ENCODE measurements around the gene MAN1A1.
"Not testable (repeated sequence)": the region's sequence is repeated elsewhere in the genome, so short reads cannot be mapped to it uniquely, and the experiment has no call there.

Gene MAN1A1

DNA sequence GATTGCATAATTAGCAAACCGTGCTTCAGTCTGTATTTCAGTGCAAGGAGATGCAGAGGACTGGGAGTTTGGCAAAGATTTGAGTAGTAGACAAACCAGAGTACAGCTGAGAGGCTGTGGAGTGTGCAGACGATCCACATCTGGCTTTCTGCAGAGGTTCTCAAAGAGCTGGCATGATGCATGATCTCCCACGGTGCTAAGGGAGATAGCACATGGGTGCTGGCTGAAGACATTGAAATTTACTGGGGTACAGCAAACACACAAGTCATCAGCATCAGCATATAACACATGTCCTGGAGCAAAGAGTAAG lies 192.1 kb downstream of the MAN1A1 start:
- Mint-ChIP-seq H3K27ac (no peak overlapping the region), H3K4me1 (no peaks in the 10 kb centered on the region), H3K4me3 (no peak overlapping the region), H3K9me3 (no peaks in the 10 kb centered on the region), H3K27me3 (peaks cover 18% of the 10 kb centered on the region), H3K36me3 (ENCODE audit: low read depth) (no peaks in the 10 kb centered on the region)
- ATAC-seq (no peak), DNase-seq (no peak)

DNA sequence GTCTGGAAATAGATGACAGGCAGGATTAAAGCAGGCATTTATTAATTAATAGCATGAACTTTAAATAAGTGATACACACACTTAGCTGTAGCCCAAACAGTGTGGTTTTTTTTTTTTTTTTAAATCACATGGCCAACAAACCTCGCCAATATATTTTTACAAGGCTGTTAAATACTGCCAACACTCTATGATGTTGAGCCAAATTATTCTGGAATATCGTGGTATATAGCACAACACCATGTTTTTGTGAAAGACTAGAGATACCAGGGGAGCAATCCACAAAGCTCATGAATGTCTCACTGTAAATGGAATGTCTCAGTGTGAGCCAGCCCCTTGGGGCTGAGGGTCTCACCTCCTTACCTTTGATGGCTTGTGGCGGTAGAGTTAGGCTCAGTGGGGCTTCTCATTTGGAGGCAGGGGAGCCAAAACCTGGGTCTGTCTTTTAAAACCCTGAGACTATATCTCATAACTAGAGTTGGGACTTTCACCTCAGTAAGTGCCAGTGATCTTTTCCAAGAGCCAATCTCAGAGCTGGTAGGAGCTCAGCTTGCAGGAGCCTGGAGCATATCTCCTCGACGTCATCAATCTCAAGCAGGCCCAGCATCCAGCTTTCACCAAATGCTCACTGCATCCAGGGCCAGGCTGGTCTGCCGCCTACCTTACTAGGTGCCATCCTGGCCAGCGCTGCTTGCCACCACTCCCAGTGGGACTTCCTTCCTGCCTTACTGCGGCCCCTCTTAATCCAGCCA lies 192.6 kb downstream of the MAN1A1 start:
- Mint-ChIP-seq H3K27me3 (peaks cover 15% of the 10 kb centered on the region), H3K9me3 (no peaks in the 10 kb centered on the region), H3K4me3 (no peak overlapping the region), H3K27ac (no peak overlapping the region), H3K36me3 (ENCODE audit: low read depth) (no peaks in the 10 kb centered on the region), H3K4me1 (no peaks in the 10 kb centered on the region)
- ATAC-seq, result no peak
- no peak for DNase-seq

DNA sequence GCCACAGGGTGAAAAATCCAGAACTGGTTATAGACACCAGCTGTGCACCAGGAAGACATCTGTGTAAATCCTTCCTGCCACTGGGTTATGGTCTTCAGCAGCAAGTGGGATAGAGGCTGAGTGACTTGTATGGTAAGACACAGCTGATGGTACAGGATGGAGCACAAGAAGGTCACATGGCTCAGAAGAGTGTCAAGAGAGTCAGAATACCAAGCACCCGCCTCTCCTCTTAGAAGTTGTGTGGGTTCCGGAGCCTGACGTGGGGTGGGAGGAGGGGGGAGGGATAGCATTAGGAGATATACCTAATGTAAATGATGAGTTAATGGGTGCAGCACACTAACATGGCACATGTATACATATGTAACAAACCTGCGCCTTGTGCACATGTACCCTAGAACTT lies 193.5 kb downstream of the MAN1A1 start:
- peak; percentile 37 for ATAC-seq
- H3K9me3 Mint-ChIP-seq; H3K4me3 Mint-ChIP-seq; DNase-seq; H3K36me3 Mint-ChIP-seq (ENCODE audit: low read depth); H3K4me1 Mint-ChIP-seq; H3K27ac Mint-ChIP-seq: not testable (repeated sequence)
- peaks cover 14% of the 10 kb centered on the region for H3K27me3 Mint-ChIP-seq

DNA sequence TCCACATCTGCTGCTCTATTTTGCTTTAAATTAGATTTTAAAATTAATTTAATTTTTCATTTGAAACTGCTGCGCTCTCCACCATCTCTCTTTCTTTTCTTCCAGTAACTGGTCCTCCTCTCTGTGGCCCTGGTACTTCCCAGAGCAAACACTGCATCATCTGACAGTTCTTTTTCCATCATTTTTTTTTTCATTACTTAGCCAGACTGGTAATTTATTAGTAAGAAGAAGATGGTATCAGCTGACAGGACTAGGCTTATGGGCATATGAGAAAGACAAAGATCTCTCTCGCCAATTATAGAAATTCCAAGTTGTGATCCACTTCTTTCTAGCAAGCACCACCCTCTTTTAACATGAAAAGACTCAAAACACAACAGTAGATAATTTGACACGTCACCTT lies 197.4 kb downstream of the MAN1A1 start:
- Mint-ChIP-seq H3K27me3 (peaks cover 13% of the 10 kb centered on the region), H3K27ac (no peak overlapping the region), H3K4me3 (no peak overlapping the region), H3K9me3 (no peaks in the 10 kb centered on the region), H3K4me1 (peaks cover 29% of the 10 kb centered on the region), H3K36me3 (ENCODE audit: low read depth) (no peaks in the 10 kb centered on the region)
- no peak for DNase-seq
- no peak for ATAC-seq

DNA sequence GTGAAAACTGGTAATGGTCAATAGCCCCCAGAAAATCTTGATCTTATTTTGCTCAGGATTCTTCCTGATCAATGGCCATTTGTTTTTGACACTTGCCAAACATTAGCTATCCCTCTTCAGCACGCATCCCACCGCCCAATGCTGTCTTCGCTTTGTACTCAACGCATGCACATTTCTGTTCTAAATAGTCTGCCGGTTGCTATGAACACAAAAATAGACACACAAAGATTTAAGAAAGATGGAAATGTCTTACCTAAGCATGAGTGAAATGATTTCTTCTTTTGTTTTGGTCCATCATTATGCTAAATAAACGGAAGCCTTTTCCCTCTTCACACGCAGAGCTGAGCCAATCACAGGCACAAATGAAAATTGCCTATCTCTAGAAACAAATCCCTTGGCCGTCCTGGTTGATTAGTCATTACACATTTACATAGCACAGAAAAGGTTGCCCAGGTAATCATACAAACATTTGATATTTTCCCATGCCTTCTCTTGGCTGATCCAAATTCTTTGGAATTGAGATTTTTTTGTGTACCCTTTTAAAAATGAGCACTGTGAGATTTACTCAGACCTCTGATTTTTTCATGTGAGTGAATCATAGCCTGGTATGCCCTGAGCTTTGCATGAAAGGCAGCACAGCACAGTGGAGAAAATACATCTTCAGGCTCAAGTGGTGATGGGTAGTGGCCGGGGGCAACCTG lies 200.6 kb downstream of the MAN1A1 start:
- H3K27ac Mint-ChIP-seq, result no peak overlapping the region
- ATAC-seq, result no peak
- no peaks in the 10 kb centered on the region for H3K9me3 Mint-ChIP-seq
- no peak overlapping the region for H3K4me3 Mint-ChIP-seq
- peaks cover 48% of the 10 kb centered on the region for H3K4me1 Mint-ChIP-seq
- H3K27me3 Mint-ChIP-seq, result peaks cover 9% of the 10 kb centered on the region
- no peak for DNase-seq
- no peaks in the 10 kb centered on the region for H3K36me3 Mint-ChIP-seq (ENCODE audit: low read depth)

DNA sequence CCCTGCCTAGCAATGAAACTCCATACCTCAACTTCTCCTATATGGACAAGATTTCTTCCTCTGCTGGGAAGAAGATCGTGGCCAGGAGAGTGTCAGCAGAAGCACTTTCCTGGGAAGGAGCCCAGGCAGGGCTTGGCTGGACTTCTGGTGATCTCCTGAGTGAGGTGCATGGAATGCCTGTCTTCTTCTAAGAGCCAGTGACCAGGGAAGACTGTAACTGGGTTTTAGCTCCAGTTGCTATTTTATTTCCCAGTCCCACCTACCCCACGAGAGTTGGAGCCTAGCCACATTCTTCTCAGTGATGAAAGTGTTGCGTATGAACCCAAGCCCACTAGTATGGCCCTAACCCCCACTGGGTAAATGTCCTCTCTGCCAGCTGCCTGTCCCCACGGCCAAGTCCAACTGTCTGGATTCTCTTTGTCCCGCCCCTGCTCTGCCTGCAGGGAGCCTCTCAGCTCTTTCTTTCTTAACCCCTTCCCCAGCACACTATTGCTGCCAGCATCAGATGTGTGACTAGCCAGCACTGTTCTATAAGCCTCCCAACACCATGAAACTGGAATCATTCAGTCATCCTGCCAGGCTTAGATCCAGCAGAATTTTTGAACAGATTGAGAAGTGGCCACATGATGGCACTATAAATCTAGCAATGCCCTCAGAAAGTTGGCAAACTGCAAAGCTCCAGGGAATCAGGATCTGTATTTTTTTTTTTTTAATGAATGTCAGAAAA lies 201.3 kb downstream of the MAN1A1 start:
- no peaks in the 10 kb centered on the region for H3K9me3 Mint-ChIP-seq
- peaks cover 48% of the 10 kb centered on the region for H3K4me1 Mint-ChIP-seq
- peak overlapping the region; percentile 49 for H3K4me3 Mint-ChIP-seq
- DNase-seq (no peak), ATAC-seq (peak; percentile 44)
- H3K36me3 Mint-ChIP-seq (ENCODE audit: low read depth), result no peaks in the 10 kb centered on the region
- H3K27me3 Mint-ChIP-seq, result peaks cover 4% of the 10 kb centered on the region
- peak overlapping the region; percentile 36 for H3K27ac Mint-ChIP-seq

DNA sequence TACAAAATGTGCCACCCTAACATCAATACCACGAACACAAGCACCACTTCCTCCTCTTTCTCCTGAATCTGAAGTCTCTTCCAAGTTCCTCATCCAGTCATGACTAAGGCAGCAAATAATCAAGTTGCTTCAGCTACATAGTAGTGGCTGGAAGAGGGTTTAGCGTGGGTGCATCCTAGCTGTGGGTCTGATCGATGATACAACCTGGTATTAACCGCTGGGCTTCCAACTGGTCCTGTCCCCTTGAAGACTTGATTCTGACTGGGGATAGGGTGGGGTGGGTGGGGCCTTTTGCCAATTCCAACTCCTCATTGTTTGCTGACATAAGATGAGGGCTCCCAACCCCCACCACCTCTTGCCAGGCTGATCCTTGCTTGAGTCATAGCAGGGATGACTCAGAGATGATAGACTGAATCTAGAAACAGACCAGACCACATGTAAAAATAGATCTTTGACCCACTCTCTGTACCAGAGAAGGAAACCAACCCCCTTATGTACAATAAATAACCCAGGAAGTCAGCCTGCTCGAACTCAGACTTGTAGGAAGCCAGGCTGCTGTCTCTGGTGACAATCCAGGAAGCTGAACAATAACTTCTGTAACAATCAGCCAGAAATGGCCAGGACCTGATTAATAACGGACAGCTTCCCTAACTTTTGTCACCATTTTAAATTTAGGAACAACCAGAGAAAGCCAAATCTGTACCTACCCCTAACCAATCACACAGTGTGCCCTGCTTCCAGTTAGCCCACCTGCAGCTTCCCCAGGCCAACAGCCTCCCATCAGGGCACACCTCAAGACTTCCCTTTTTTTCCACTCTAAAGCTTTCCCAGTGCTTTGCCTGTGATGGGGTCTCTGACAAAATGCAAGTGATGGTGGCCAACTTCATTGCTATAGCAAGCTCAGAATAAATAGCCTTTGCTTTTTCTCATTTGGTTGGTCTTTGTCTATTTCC lies 202.2 kb downstream of the MAN1A1 start:
- Mint-ChIP-seq H3K27ac (peak overlapping the region; percentile 79), H3K4me3 (peak overlapping the region; percentile 41), H3K27me3 (peaks cover 3% of the 10 kb centered on the region), H3K36me3 (ENCODE audit: low read depth) (no peaks in the 10 kb centered on the region), H3K9me3 (no peaks in the 10 kb centered on the region), H3K4me1 (peaks cover 48% of the 10 kb centered on the region)
- peak; percentile 94 for ATAC-seq
- DNase-seq, result peak; percentile 67

DNA sequence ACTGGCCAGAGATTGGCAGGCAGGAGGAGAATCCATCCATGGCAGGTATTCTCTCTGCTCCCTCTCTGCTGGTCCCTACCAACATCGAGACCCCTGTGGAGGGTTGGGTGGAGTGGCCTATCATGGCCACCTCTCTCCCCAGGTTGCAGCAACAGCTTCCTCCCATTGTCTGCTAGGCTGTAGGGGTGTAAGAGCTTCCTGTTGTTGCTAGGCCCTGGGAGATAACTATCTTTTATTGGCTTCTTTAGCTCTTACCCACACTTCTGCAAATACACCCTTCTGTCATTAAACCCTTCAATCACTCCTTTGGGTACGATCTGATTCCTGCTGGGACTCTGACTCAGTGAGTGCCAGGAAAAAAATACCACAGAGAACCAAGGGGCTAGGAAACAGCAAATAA lies 204.4 kb downstream of the MAN1A1 start:
- Mint-ChIP-seq H3K9me3 (no peaks in the 10 kb centered on the region), H3K36me3 (ENCODE audit: low read depth) (no peaks in the 10 kb centered on the region), H3K27ac (no peak overlapping the region), H3K4me3 (no peak overlapping the region), H3K27me3 (no peaks in the 10 kb centered on the region), H3K4me1 (peaks cover 41% of the 10 kb centered on the region)
- ATAC-seq, result no peak
- no peak for DNase-seq

DNA sequence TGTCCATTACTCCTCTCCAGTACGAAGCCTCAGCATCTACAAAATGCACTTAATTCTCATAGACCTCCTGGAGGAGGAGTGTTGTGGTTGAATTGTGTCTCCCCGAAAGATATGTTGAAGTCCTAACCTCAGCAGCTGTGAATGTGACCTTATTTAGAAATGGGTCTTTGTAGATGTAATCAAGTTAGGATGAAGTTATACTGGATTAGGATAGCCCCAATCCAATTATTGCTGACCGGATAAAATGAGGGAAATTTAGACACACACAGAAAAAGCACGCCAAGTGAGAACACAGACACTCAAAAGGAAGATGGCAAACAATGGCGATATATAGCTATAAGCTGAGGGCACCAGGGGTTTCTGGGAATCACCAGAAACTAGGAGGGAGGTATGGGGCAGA lies 206.9 kb downstream of the MAN1A1 start:
- no peak overlapping the region for H3K27ac Mint-ChIP-seq
- no peak for ATAC-seq
- no peak for DNase-seq
- peaks cover 34% of the 10 kb centered on the region for H3K4me1 Mint-ChIP-seq
- H3K27me3 Mint-ChIP-seq, result no peaks in the 10 kb centered on the region
- no peaks in the 10 kb centered on the region for H3K9me3 Mint-ChIP-seq
- no peaks in the 10 kb centered on the region for H3K36me3 Mint-ChIP-seq (ENCODE audit: low read depth)
- H3K4me3 Mint-ChIP-seq, result no peak overlapping the region

DNA sequence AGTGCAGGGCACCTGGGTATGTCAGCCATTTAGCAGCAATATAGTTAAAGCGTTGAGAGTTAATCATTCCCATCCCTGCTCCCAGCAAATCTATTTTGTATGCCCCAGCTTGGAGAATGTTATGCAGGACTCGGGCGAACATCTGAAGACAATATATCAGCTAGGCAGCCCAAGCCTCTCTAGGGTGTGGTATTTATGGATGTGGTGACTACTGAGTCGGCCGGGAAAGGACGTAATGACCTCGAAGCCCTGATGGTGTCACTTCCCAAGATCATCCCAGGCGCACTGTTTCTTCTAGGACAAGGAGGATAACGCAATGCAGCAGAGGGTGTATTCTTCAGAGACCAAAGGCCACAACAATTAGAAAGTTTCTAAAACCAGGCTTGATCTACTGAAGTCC lies 207.5 kb downstream of the MAN1A1 start:
- ATAC-seq (no peak), DNase-seq (no peak)
- Mint-ChIP-seq H3K36me3 (ENCODE audit: low read depth) (no peaks in the 10 kb centered on the region), H3K4me3 (no peak overlapping the region), H3K27me3 (no peaks in the 10 kb centered on the region), H3K4me1 (peaks cover 28% of the 10 kb centered on the region), H3K27ac (no peak overlapping the region), H3K9me3 (no peaks in the 10 kb centered on the region)

DNA sequence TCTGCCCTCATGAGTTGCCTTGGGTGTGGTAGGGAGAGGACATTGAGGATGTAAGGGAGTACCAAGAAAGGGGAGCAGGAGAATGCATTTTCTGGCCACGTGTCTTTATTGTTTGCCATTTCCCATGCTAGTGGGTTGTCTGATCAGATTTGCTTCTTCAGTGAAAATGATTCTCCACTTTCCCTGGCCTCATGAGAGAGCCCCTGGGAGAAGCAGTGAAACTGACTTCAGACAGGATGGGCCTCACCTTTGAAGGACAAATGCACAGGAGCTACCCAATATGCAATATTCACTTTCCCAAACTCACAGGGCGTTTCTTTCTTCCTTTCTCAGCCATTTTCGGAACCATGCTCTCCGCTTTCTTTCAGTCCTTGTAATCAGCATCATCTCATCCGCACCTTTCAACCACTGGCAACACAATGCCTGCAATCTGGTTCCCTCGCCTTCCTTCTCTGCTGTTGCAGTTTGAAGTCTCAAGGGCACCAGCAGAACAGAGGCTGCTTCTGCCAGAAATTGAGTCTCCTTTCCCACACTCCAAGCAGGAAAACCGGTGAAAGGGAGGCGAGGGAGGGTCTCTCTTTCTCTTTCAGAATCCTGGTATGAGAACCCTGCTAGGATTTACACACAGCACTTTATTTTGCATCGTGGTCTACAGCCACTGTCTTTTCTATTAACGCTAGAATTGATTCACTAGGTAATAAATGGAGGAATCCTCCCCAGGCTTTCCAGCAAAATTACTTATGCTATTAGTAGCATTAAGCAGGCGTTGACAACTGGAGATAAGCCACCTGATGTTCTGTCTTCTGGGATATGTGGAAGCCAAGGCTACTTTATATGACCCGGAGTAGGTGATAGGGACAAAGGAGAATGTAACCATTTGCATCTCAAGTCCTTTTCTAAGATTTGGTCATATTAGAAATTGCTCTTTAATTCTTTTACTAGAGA lies 209.1 kb downstream of the MAN1A1 start:
- Mint-ChIP-seq H3K27ac (no peak overlapping the region), H3K9me3 (no peaks in the 10 kb centered on the region), H3K36me3 (ENCODE audit: low read depth) (no peaks in the 10 kb centered on the region), H3K4me1 (peaks cover 17% of the 10 kb centered on the region), H3K4me3 (no peak overlapping the region), H3K27me3 (no peaks in the 10 kb centered on the region)
- no peak for DNase-seq
- ATAC-seq, result no peak

DNA sequence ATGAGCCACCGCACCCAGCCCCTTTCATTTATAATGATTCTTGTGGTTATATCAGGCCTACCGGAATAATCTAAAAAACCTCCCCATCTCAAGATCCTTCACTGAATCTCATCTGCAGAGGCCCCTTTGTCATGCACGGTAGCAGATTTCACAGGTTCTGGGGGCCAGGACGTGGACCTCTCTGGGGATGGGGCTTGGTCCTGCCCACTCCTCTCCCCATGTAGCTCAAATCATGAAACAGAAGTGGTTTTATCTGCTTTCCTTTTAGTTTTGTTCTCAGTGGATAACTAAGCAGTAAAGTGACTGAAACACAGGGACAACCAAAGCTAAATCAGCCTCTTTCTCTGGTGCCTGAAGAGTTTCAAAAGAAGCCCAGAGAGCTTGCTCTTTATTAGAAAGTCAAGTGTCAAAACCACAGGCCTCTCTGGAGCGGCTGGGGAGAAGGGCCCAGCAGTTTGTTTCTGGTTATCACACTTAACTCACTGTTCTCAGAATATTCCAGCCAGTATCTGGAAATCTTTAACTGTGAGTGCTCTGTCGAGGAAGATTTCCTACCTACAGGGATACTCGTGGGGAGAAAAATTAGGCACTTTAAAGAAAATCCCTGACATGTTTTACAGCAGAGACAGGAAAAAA lies 210.5 kb downstream of the MAN1A1 start:
- no peaks in the 10 kb centered on the region for H3K36me3 Mint-ChIP-seq (ENCODE audit: low read depth)
- no peak for DNase-seq
- H3K9me3 Mint-ChIP-seq, result no peaks in the 10 kb centered on the region
- H3K4me1 Mint-ChIP-seq, result peaks cover 10% of the 10 kb centered on the region
- ATAC-seq, result peak; percentile 67
- H3K4me3 Mint-ChIP-seq, result no peak overlapping the region
- no peaks in the 10 kb centered on the region for H3K27me3 Mint-ChIP-seq
- peak overlapping the region; percentile 29 for H3K27ac Mint-ChIP-seq
